SK-N-SH (cell line): Measurements from ENCODE around the gene ZNF609. TPM values are rescaled to one million over a fixed set of nuclear protein-coding genes. Genes with fewer than 3 reads are reported as not detected.

ENCODE experiments used
- CTCF ChIA-PET: fragments of 300-600, 350-600 bp; formaldehyde crosslinking; extraction: SDS; loops from one replicate; lab custom pipeline; 2021; lab: Yijun Ruan, JAX
- POLR2A ChIA-PET: fragments of 350-600 bp; sonication (Branson Sonifier 250); formaldehyde crosslinking; extraction: SDS; loops from one replicate; lab custom pipeline; 2020; ENCODE audit warnings: antibody characterized with exemption, inconsistent platforms; lab: Yijun Ruan, JAX
- DNase-seq: peaks from one replicate; pipeline ENCODE4 v3.0.0; 2012
- H2AFZ ChIP-seq: fragments of 200-600 bp; sonication (generic); 2 replicates; pipeline ENCODE4 v1.8.1; 2016; ENCODE audit warnings: antibody characterized with exemption, mild to moderate bottlenecking, low read depth
- H3F3A ChIP-seq: fragments of 200-600 bp; sonication (generic); replicated peaks from 2 replicates; pipeline ENCODE3; 2016; ENCODE audit warnings: antibody characterized with exemption, mild to moderate bottlenecking; ENCODE audit not compliant: insufficient read depth
- H3K27ac ChIP-seq, 2 experiments: fragments of 200-500 bp in 1 of 2; fragments of 200-600 bp in 1 of 2; sonication (Bioruptor generic) in 1 of 2; sonication (generic), shearing (Covaris generic) in 1 of 2; 2 replicates each; pipeline versions ENCODE4 v1.5.1 to v1.6.1; 2014 to 2016; ENCODE audit warnings: low read depth in 2 of 2, inconsistent platforms in 1 of 2, low read length in 1 of 2, mild to moderate bottlenecking in 1 of 2, mixed read lengths in 1 of 2
- H3K27me3 ChIP-seq: fragments of 200-600 bp; sonication (generic), shearing (Covaris generic); 2 replicates; pipeline ENCODE4 v1.6.1; 2016; ENCODE audit warnings: mixed run types; ENCODE audit not compliant: insufficient read depth
- H3K36me3 ChIP-seq, 2 experiments: fragments of 200-500 bp in 1 of 2; fragments of 200-600 bp in 1 of 2; sonication (Bioruptor generic) in 1 of 2; sonication (generic) in 1 of 2; replicated peaks in 1 of 2; 2 replicates each; pipeline versions ENCODE3 to v1.5.1; 2014 to 2016; ENCODE audit warnings: low read length in 1 of 2, mild to moderate bottlenecking in 1 of 2; ENCODE audit not compliant: insufficient read depth in 2 of 2, control insufficient read depth in 1 of 2
- H3K4me1 ChIP-seq, 2 experiments: fragments of 200-500 bp in 1 of 2; fragments of 200-600 bp in 1 of 2; sonication (Bioruptor generic) in 1 of 2; sonication (generic), shearing (Covaris generic) in 1 of 2; 2 replicates each; pipeline versions ENCODE4 v1.5.1 to v1.6.1; 2014 to 2016; ENCODE audit warnings: low read depth in 1 of 2, low read length in 1 of 2, mixed run types in 1 of 2; ENCODE audit not compliant: insufficient read depth in 2 of 2, control insufficient read depth in 1 of 2
- H3K4me2 ChIP-seq: fragments of 200-600 bp; sonication (generic), shearing (Covaris generic); 2 replicates; pipeline ENCODE4 v1.6.1; 2017; ENCODE audit warnings: mixed run types
- H3K4me3 ChIP-seq, 2 experiments: fragments of 200-500 bp in 1 of 2; fragments of 200-600 bp in 1 of 2; sonication (Bioruptor generic) in 1 of 2; sonication (generic), shearing (Covaris generic) in 1 of 2; 2 replicates each; pipeline versions ENCODE4 v1.5.1 to v1.8.1; 2014 to 2016; ENCODE audit warnings: low read depth in 2 of 2, inconsistent platforms in 1 of 2, low read length in 1 of 2, mild to moderate bottlenecking in 1 of 2, mixed read lengths in 1 of 2, moderate library complexity in 1 of 2
- H3K79me2 ChIP-seq: fragments of 200-600 bp; sonication (generic); 2 replicates; pipeline ENCODE4 v1.8.1; 2017; ENCODE audit warnings: mild to moderate bottlenecking; ENCODE audit not compliant: insufficient read depth
- H3K9ac ChIP-seq: fragments of 200-600 bp; sonication (generic); 2 replicates; pipeline ENCODE4 v1.6.1; 2017; ENCODE audit warnings: mixed run types
- H3K9me2 ChIP-seq: fragments of 200-600 bp; sonication (generic); 2 replicates; pipeline ENCODE4 v1.6.1; 2017; ENCODE audit warnings: mixed run types
- H3K9me3 ChIP-seq: fragments of 200-600 bp; sonication (generic); 2 replicates; pipeline ENCODE4 v1.6.1; 2017; ENCODE audit warnings: mixed run types, mild to moderate bottlenecking, moderate library complexity
- H4K20me1 ChIP-seq: fragments of 200-600 bp; sonication (generic); 2 replicates; pipeline ENCODE4 v1.6.1; 2017; ENCODE audit warnings: mild to moderate bottlenecking, mixed run types; ENCODE audit not compliant: insufficient read depth
- CHD2 ChIP-seq: fragments of 150-350 bp; IDR thresholded peaks from 2 replicates; pipeline ENCODE4 v1.6.1; 2018; ENCODE audit warnings: low read length; ENCODE audit not compliant: partially characterized antibody
- GATA2 ChIP-seq: sonication (generic); formaldehyde crosslinking; IDR thresholded peaks from 2 replicates; pipeline ENCODE4 v1.5.0; 2020; ENCODE audit warnings: mild to moderate bottlenecking, missing genetic modification reagents
- MXI1 ChIP-seq: IDR thresholded peaks from 2 replicates; pipeline ENCODE4 v1.6.1; 2012; ENCODE audit warnings: mild to moderate bottlenecking, low read depth, low read length, improper control_type of control experiment
- POLR2AphosphoS5 ChIP-seq: IDR thresholded peaks from 2 replicates; pipeline ENCODE4 v1.6.1; 2012; ENCODE audit warnings: low read depth, low read length
- RAD21 ChIP-seq: IDR thresholded peaks from 2 replicates; pipeline ENCODE4 v1.6.1; 2012; ENCODE audit warnings: mild to moderate bottlenecking, low read length
- RCOR1 ChIP-seq: fragments of 150-350 bp; IDR thresholded peaks from 2 replicates; pipeline ENCODE4 v1.6.1; 2017; ENCODE audit warnings: antibody characterized with exemption, low read length
- TAF1 ChIP-seq: IDR thresholded peaks from 2 replicates; pipeline ENCODE4 v1.6.1; 2012; ENCODE audit warnings: low read depth, mild to moderate bottlenecking, low read length, moderate library complexity, borderline replicate concordance
- TCF12 ChIP-seq: IDR thresholded peaks from 2 replicates; pipeline ENCODE4 v1.4.0; 2012
- WGBS: methylation state at CpG from one replicate; pipeline ENCODE4 v1.1.6; 2017; ENCODE audit warnings: low lambda C conversion rate; 5-methylcytosine and 5-hydroxymethylcytosine counted together
- polyA plus RNA-seq, 3 experiments: library from polyadenylated mRNA; depleted of rRNA; stranded (reverse); fragments of >200 nt; gene quantifications; 2 replicates each; pipeline ENCODE4 v1.2.3, GENCODE V29; 2012

The ZNF609 gene
- polyA plus RNA-seq, 1 of the 3 experiments (the other 2 are of a cell fraction): 12.6 TPM

DNA sequence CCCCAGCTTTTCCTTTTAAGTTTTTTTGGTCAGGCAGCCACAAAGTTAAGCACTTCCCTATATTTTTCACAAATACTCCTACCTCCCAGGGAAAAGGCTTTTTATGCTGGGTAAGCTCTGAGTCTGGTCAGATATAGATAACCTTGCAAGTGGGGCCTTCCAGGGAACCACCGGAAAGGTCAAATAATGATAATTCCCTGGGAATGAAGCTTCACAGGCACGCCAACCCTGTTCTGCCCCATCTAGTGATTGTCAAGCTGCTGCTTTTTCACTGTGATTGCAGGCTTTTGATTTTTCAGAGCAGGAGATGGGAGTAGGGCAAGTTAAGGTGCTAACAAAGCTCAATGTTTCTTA, 121.0 kb downstream of the ZNF609 start:
- POLR2A ChIA-PET: no interaction called here
- H3K9me2 ChIP-seq: no peaks in the 10 kb centered on the region
- peaks cover 12% of the 10 kb centered on the region; the same call in 1 of the 2 replicates for H3K9me3 ChIP-seq
- H3K4me2 ChIP-seq: no peak overlapping the region
- no peaks in the 10 kb centered on the region for H3K27me3 ChIP-seq
- CTCF ChIA-PET: interaction anchor here (1.4 kb wide), 1 partner anchor 15 kb away, joined by 3 read pairs; no protein-coding TSS in a partner anchor
- H2AFZ ChIP-seq: no peak overlapping the region
- 100% methylated on average over 2 of the region's 2 CpGs for WGBS
- no peak overlapping the region for H3K27ac ChIP-seq
- peaks cover 10% of the 10 kb centered on the region; the same call in 1 of the 2 replicates for H4K20me1 ChIP-seq
- H3K4me1 ChIP-seq: peaks cover under 1 to 2% of the 10 kb centered on the region in 2 experiments; a peak in 2 of 4 replicates
- H3K79me2 ChIP-seq: peaks cover 87% of the 10 kb centered on the region
- DNase-seq: no peak
- H3K9ac ChIP-seq: no peak overlapping the region
- peaks cover 4% of the 10 kb centered on the region for H3F3A ChIP-seq
- no peak for TF ChIP-seq MXI1
- no peak for TF ChIP-seq RCOR1
- H3K4me3 ChIP-seq: no peak overlapping the region
- peaks cover 0 to 22% of the 10 kb centered on the region in 2 experiments for H3K36me3 ChIP-seq

DNA sequence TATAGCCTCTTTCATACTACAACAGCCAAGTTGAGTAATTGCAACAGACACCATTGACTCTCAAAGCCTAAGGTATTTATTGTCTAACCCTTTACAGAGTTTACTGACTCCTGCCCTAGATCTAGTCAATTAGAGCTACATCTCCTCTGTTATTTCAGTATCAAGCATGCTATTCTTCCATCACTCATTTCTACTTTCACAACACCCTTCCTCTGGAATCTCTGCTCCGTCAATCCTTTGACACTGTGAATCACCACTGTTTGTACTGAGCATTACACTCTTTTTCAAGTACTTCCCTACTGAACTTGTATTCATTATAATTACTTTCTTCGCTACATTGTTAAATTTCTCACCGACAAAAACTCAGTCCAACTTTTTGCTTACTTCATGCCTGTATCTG, 121.8 kb downstream of the ZNF609 start:
- Histone ChIP-seq H3K9me2 (no peaks in the 10 kb centered on the region), H3K27ac (no peak overlapping the region), H3K36me3 (peaks cover 0 to 22% of the 10 kb centered on the region in 2 experiments)
- TF ChIP-seq RAD21 (no peak), TCF12 (no peak), MXI1 (no peak), GATA2 (CRISPR knock-in tag) (no peak), POLR2AphosphoS5 (no peak)
- TF ChIP-seq, all 33 proteins: peak for 0
- Histone ChIP-seq H3K4me3 (no peak overlapping the region), H3K27me3 (no peaks in the 10 kb centered on the region), H3K79me2 (peaks cover 93% of the 10 kb centered on the region), H4K20me1 (peaks cover 16% of the 10 kb centered on the region; the same call in 1 of the 2 replicates), H3K9me3 (peaks cover 12% of the 10 kb centered on the region; the same call in 1 of the 2 replicates), H3K4me2 (no peak overlapping the region), H3K4me1 (peaks cover 4 to 7% of the 10 kb centered on the region in 2 experiments; a peak in 3 of 4 replicates), H3F3A (peaks cover 10% of the 10 kb centered on the region), H2AFZ (no peak overlapping the region), H3K9ac (no peak overlapping the region)
- 99% methylated on average over 3 of the region's 3 CpGs for WGBS
- POLR2A ChIA-PET: no interaction called here
- DNase-seq: no peak
- CTCF ChIA-PET: no interaction called here

DNA sequence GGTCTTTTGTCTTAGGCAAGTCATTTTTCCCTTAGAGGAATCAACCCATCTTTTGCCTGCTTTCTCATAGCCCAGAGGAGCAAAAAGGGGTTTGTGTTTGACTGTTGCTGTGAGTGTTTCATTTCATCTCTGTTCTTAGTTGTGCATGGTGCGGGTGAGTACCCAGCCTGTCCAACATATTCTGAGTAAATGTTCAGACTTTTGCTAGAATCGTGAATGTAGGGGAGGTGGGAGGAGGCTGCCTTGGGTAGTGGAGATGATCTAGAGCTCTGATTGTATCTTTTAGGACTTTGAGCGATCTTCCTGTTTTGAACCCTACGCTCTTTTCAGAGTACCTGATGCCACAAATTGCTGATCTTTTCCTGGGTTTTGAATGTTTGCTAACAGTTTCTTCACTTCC, 123.1 kb downstream of the ZNF609 start:
- WGBS: 97% methylated on average over 4 of the region's 4 CpGs
- Histone ChIP-seq H3K4me2 (no peak overlapping the region), H3K4me3 (no peak overlapping the region), H3K4me1 (peaks cover 4 to 7% of the 10 kb centered on the region in 2 experiments; a peak in 3 of 4 replicates), H3K36me3 (peaks cover 0 to 20% of the 10 kb centered on the region in 2 experiments), H4K20me1 (peaks cover 25% of the 10 kb centered on the region), H3K9ac (no peak overlapping the region), H3K27ac (no peak overlapping the region), H3K27me3 (no peaks in the 10 kb centered on the region), H3F3A (peaks cover 10% of the 10 kb centered on the region), H3K79me2 (peaks cover 97% of the 10 kb centered on the region), H3K9me3 (peaks cover 12% of the 10 kb centered on the region; the same call in 1 of the 2 replicates), H2AFZ (no peak overlapping the region), H3K9me2 (no peaks in the 10 kb centered on the region)
- no peak for DNase-seq
- no peak for TF ChIP-seq TAF1
- no peak for TF ChIP-seq CHD2
- ChIA-PET CTCF (no interaction called here), POLR2A (no interaction called here)
